Urothelium cell line (cell line): ENCODE data around the gene CCDC188.

ENCODE experiments used
- DNase-seq: peaks from one replicate; pipeline ENCODE4 v3.0.0; 2011; ENCODE audit warnings: low spot score, mixed read lengths
- FAIRE-seq: peaks from 2 replicates; lab custom pipeline; 2011; peaks lifted over from hg19 to GRCh38; lab: Jason Lieb, UNC

CCDC188 gene

GRCh38 chr22:20135806-20136602 lies 14.9 kb downstream of the CCDC188 start:
- FAIRE-seq (no peak), DNase-seq (no peak)

- DNase-seq (no peak), FAIRE-seq (no peak)
These were observed 15.6 kb downstream of the CCDC188 start for GRCh38 chr22:20135265-20135664.

DNA sequence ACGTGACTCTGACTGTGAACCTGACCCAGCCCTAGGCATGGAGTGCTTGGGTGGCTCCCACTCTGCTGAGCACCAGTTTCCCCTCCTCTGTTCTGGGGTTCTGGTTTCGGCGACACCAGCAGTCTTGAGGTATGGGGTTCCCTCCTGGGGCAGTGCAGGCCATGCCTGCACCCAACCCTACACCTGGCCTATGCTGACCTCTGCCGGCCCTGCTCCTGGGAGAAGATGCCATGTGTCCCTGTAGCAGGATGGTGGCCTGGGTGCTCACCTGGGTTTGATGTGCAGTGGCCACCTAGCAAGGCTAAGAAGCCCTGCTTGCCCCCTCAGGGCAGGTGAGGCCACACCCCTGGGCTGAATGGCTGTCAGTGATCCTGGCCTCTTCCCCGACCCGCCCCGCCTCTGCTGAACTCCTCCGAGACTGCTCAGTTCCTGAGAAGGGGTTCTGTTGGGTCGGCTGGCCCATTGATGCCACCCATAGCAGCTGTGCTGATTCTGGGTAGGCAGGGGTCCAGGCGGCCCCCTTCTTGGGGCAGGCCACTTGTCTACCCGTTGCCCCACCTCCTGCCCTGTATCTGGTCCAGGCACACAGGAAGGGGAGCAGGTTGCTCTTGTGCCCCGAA lies 16.8 kb downstream of the CCDC188 start:
- FAIRE-seq (peak; percentile 23), DNase-seq (no peak)

- no peak for FAIRE-seq
- DNase-seq = no peak
These were observed 18.1 kb downstream of the CCDC188 start for GRCh38 chr22:20132686-20133246.

DNA sequence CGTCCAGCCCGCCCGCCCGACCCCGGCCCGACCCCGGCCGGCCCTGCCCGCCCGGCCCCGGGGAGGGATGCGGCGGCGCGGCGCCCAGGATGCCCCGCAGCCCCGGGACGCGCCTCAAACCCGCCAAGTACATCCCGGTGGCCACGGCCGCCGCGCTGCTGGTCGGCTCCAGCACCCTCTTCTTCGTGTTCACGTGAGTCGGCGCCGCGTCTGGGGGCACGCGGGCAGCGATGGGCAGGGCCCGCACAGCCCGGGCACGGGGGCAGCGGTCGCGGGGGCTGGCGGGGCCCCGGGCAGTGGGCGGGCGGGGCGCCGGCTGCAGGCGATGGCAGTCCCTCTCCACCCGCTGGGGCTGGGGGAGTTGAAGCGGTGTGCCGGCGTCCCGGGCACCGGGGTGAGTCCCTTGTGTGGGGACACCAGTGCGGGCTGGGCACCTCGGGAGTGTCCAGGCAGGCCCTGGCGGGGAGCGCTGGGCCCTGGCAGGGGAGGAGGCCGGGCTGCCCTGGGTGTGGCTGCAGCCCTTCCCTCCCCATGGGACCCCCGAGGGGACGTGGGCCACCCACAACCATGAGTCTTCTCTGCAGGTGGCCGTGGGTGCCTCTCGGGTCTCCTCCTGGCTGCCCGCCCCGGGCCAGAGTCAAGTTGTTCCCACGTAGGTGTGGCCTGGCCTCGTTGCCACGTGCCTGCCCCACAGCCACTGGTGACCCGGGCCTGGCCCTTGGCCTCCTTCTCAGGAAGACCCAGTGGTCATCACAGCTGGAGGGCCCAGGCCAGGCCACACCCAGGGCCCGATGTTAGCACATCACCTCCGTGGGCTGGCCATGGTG lies 18.8 kb downstream of the CCDC188 start:
- DNase-seq (no peak), FAIRE-seq (peak; percentile 90)

- peak; percentile 81 for DNase-seq
These were observed 19.3 kb downstream of the CCDC188 start, which contains the start of gene ZDHHC8 for GRCh38 chr22:20131597-20131858. ZDHHC8 (plus strand) TSS chr22:20131804; CDS start chr22:20131948, 144 bp downstream.

GRCh38 chr22:20130731-20131596 lies 19.9 kb downstream of the CCDC188 start:
- FAIRE-seq = peak; percentile 27
- peak; percentile 96 for DNase-seq

More at GRCh38 chr22:20131597-20131858, 19.3 kb downstream of the CCDC188 start, which contains the start of gene ZDHHC8:
- no peak for FAIRE-seq

GRCh38 chr22:20130319-20130718 lies 20.5 kb downstream of the CCDC188 start:
- DNase-seq (no peak), FAIRE-seq (peak; percentile 35)

GRCh38 chr22:20129747-20130014 lies 21.2 kb downstream of the CCDC188 start:
- FAIRE-seq = peak; percentile 86
- DNase-seq = no peak

DNA sequence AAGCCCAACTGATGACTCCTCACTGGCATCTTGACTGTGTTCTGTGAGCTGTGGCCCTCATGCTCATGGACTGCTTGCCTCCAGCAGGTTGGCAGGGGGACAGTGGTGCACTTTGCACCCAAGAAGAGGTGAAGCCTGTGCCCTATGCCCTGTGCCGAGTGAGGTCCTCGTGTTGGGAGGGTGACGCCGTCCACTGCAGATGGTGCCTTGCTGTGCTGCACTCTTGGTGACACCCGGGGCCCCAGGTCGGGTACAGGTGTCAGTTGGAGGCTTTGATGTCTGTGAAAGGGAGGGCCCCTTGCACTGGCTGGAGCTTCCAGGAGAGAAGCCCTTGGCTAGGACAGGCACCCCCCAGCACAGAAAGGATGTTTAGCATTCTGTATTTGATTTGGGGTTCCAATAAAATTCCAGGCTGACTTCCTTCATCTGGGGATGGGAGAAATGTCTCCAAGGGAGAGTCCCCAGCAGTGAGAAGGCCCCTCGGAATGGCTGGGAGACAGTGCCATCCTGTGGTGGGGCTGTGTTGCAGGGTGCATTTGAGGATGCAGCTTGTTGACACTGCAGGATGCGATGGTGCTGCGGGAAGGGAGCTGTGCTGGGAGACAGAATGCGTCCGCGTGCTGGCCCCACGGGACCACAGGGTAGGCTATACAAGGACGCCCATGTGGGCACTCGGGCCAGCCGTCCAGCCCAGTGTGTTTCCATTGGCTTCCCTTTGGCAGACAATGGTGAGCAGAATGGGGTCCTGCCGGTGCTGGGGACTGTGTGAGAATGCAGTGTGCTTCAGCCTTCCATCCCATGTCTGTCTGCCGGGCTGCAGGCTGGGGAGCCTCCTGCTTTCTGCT lies 21.7 kb downstream of the CCDC188 start:
- DNase-seq (peak; percentile 54), FAIRE-seq (peak; percentile 93)

- DNase-seq = no peak
- FAIRE-seq = peak; percentile 13
These were observed 22.3 kb downstream of the CCDC188 start for GRCh38 chr22:20128619-20128901.

DNA sequence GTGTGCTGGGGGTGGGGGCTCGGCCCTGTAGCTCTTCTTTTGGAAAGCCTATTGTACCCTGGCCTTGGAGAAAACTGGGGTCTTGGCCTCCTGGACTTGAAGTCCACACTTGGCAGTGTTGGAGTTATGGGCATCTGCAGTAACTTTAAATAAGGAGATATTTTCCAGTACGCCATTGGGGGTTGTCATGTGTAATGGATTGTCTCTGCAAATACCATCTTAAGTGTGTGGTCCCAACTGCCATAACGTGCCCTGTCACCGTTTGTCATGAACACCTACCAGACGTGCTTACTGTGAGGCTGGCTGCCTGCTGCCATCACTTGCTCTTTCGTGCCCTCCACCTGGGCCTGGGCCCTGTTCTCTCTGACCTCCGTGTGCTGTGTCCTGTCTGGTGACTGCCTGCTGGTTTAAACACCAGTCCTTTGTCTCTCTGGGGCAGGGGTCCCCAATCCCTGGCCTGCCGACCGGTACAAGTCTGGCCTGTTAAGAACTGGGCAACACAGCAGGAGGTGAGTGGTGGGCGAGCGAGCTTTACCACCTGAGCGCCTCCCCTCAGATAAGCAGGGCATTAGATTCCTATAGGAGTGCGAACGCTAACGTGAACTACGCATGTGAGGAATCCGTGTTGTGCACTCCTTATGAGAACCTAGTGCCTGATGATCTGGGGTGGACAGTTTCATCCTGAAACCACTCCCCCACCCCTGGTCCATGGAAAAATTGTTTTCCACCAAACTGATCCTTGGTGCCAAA lies 22.8 kb downstream of the CCDC188 start:
- FAIRE-seq (peak; percentile 93), DNase-seq (no peak)

GRCh38 chr22:20127318-20127868 lies 23.5 kb downstream of the CCDC188 start:
- FAIRE-seq (no peak), DNase-seq (no peak)

GRCh38 chr22:20126284-20127029 lies 24.4 kb downstream of the CCDC188 start:
- FAIRE-seq = peak; percentile 40

GRCh38 chr22:20125201-20126174 lies 25.4 kb downstream of the CCDC188 start:
- peak; percentile 61 for FAIRE-seq
- DNase-seq = no peak

More at GRCh38 chr22:20126284-20127029, 24.4 kb downstream of the CCDC188 start:
- DNase-seq = no peak

GRCh38 chr22:20124083-20124787 lies 26.6 kb downstream of the CCDC188 start:
- FAIRE-seq (no peak), DNase-seq (no peak)
